Heart left ventricle (tissue), 13 donors: ENCODE data around the gene DTX4.

Experiments used
- POLR2A ChIP-seq, 2 donors: fragments of 450-650 bp; IDR thresholded peaks; one replicate each; pipeline ENCODE4 v1.6.1; 2017; ENCODE audit warnings: antibody characterized with exemption in 2 of 2, mild to moderate bottlenecking in 2 of 2, moderate library complexity in 2 of 2
- TF ChIP-seq, protein P1 (sequence below), 12 donors: fragments of 200-600 bp; sonication (generic) in 4 of 12; IDR thresholded peaks; one replicate each; pipeline versions ENCODE4 v1.5.0 to v1.8.0; 2018 to 2022; ENCODE audit warnings: antibody characterized with exemption in 12 of 12, mild to moderate bottlenecking in 5 of 12
- donor health status: ischemic (EF 13 %, LVEDD 7.1; RV severe dilation, severe dysfunction).
- donor health status: DM: no; HTN: yes; CAD: no.
- donor health status: DM: no; HTN: no; CAD: no.
- donor health status: ischemic (EF 25% LVEDD 6.9; RV normal size, moderate dysfunction).
- donor health status: ischemic (EF 25% LVEDD 5.7; RV mildly dilated, moderate dysfunction).
- donor health status: ischemic (EF 35%, LVEDD 5.7; RV mildly dilated, moderate dysfunction).
- donor health status: nonischemic (EF 11% LVEDD 7.7; RV severe dilation, severe dysfunction).
- donor health status: DM: yes; HTN: yes; CAD: no.
- donor health status: PGD.
- donor health status: ischemic (EF 29% LVEDD 5.4; RV normal size, mild dysfunction).
- donor health status: nonischemic (EF 23%, LVEDD 6.1; RV moderate dilation, normal function).

DNA sequence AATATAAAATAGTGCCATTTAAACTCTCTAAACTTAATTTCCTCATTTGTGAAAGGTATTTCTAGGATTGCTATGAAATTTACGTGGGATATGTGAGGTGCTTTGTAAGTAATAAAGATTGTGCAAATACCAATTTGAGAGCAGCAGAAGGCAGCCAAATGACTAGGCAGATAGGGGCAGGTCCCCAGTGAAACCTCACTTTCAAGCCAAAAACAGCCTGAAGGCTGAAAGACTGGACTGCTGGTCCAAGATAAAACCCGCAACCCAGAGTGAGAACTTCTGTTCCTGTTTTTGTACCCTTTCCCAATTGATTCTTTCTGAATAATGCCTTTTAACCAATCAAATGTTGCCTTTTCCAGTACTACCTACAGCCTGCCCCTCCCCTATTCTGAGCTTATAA is 7.2 kb downstream of the DTX4 start:
- TF ChIP-seq, protein P1, sequence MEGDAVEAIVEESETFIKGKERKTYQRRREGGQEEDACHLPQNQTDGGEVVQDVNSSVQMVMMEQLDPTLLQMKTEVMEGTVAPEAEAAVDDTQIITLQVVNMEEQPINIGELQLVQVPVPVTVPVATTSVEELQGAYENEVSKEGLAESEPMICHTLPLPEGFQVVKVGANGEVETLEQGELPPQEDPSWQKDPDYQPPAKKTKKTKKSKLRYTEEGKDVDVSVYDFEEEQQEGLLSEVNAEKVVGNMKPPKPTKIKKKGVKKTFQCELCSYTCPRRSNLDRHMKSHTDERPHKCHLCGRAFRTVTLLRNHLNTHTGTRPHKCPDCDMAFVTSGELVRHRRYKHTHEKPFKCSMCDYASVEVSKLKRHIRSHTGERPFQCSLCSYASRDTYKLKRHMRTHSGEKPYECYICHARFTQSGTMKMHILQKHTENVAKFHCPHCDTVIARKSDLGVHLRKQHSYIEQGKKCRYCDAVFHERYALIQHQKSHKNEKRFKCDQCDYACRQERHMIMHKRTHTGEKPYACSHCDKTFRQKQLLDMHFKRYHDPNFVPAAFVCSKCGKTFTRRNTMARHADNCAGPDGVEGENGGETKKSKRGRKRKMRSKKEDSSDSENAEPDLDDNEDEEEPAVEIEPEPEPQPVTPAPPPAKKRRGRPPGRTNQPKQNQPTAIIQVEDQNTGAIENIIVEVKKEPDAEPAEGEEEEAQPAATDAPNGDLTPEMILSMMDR (IDR thresholded peaks at IDR 0.05): no peak
- no peak for TF ChIP-seq POLR2A (IDR thresholded peaks at IDR 0.05)
